HL-60 (cell line): ENCODE measurements around the gene HES5.

Experiments
- DNase-seq, 2 experiments: peaks; one replicate each; pipeline ENCODE4 v3.0.0-alpha.2; 2010 to 2020; ENCODE audit warnings: low read depth in 1 of 2, low spot score in 1 of 2
- H3K27ac ChIP-seq: fragments of 250-450 bp; sonication (Bioruptor Pico); replicated peaks from 2 replicates; pipeline ENCODE4 v1.5.1; 2020; ENCODE audit warnings: mild to moderate bottlenecking, moderate library complexity
- H3K27me3 ChIP-seq: fragments of 250-450 bp; sonication (Bioruptor Pico); 2 replicates; pipeline ENCODE4 v1.5.1; 2021; ENCODE audit warnings: mild to moderate bottlenecking, moderate library complexity; ENCODE audit not compliant: insufficient read depth, poor library complexity, severe bottlenecking
- H3K4me3 ChIP-seq: replicated peaks from 2 replicates; pipeline ENCODE4 v1.5.1; 2011; ENCODE audit warnings: mild to moderate bottlenecking, control low read depth, low read length; ENCODE audit not compliant: insufficient read depth
- CTCF ChIP-seq: IDR thresholded peaks from one replicate; pipeline ENCODE4 v1.5.1; 2011; ENCODE audit warnings: low read length, control low read depth, inconsistent platforms; ENCODE audit not compliant: insufficient read depth
- GABPA ChIP-seq: IDR thresholded peaks from 2 replicates; pipeline ENCODE4 v1.6.1; 2012; ENCODE audit warnings: low read depth
- POLR2AphosphoS5 ChIP-seq: IDR thresholded peaks from 2 replicates; pipeline ENCODE4 v1.6.1; 2012; ENCODE audit warnings: low read depth
- REST ChIP-seq: IDR thresholded peaks from 2 replicates; pipeline ENCODE4 v1.6.1; 2012; ENCODE audit warnings: low read depth; ENCODE audit not compliant: insufficient replicate concordance
- SPI1 ChIP-seq: IDR thresholded peaks from 2 replicates; pipeline ENCODE4 v1.6.1; 2012; ENCODE audit warnings: low read depth, mild to moderate bottlenecking, borderline replicate concordance

The HES5 gene

GRCh38 chr1:2538376-2538775 lies 8.3 kb upstream of the HES5 start:
- peaks cover 26% of the 10 kb centered on the region for H3K27me3 ChIP-seq
- no peak for DNase-seq
- H3K4me3 ChIP-seq: no peak overlapping the region
- TF ChIP-seq CTCF: no peak
- no peak for TF ChIP-seq SPI1
- TF ChIP-seq POLR2AphosphoS5: no peak
- no peak for TF ChIP-seq GABPA
- TF ChIP-seq REST: no peak
- no peak overlapping the region for H3K27ac ChIP-seq

GRCh38 chr1:2537784-2538115 lies 7.7 kb upstream of the HES5 start:
- TF ChIP-seq REST: no peak
- no peak for TF ChIP-seq GABPA
- TF ChIP-seq CTCF: no peak
- no peak for TF ChIP-seq POLR2AphosphoS5
- TF ChIP-seq SPI1: no peak
- DNase-seq: no peak
- Histone ChIP-seq H3K4me3 (no peak overlapping the region), H3K27me3 (peaks cover 32% of the 10 kb centered on the region), H3K27ac (no peak overlapping the region)

GRCh38 chr1:2535981-2536380 lies 5.9 kb upstream of the HES5 start:
- Histone ChIP-seq H3K27me3 (peaks cover 42% of the 10 kb centered on the region), H3K4me3 (no peak overlapping the region), H3K27ac (no peak overlapping the region)
- TF ChIP-seq GABPA: no peak
- TF ChIP-seq SPI1: no peak
- no peak for TF ChIP-seq REST
- TF ChIP-seq CTCF: no peak
- TF ChIP-seq POLR2AphosphoS5: no peak
- no peak for DNase-seq
